Measurements from ENCODE around the gene SRPK2.

The SRPK2 gene

DNA sequence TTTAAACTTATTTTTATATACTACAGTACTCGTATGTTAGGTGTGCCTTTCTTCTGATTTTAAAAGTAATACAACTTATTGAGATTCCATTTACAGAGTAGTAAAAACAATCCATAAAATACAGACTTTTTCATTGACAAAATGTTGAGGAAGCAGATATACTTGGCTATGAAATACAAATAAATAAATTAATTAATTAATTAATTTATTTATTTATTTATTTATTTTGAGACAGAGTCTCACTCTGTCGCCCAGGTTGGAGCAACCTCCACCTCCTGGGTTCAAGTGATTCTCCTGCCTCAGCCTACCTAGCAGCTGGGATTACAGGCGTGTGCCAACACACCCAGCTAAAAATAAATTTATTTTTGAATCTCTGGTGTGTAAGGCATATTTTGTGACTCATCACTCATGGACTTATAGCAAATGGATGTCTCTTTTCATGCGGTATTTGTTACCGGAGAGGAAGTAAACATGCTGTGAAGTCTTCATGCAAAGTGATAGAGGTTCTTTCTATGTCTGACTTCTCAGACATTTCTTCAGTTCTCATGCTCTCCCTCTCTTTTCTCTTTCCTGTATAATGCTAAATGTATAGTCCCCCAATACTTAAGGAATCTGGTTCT, 20.2 kb upstream of the SRPK2 start:
- no peak for DNase-seq (ENCODE audit: low read depth, low spot score)
- Histone ChIP-seq H3K4me3 (no peak overlapping the region), H3K27ac (no peak overlapping the region), H3K9me3 (ENCODE audit: low read depth, low read length) (no peaks in the 10 kb centered on the region), H3K9ac (ENCODE audit: insufficient read length) (no peak overlapping the region), H3K36me3 (ENCODE audit: insufficient read depth, low read length) (no peaks in the 10 kb centered on the region)
- TF ChIP-seq EZH2 (IDR thresholded peaks at IDR 0.05) (no peak), FOXP2 (optimal IDR thresholded peaks at IDR 0.05; ENCODE audit: control extremely low read depth, extremely low read length, insufficient read depth) (no peak), POLR2AphosphoS5 (IDR thresholded peaks at IDR 0.05; ENCODE audit: borderline replicate concordance, low read depth, low read length) (no peak)

GRCh38 chr7:105403128-105403527, 14.4 kb upstream of the SRPK2 start:
- H3K4me3 ChIP-seq, result no peak overlapping the region
- H3K9ac ChIP-seq (ENCODE audit: insufficient read length), result no peak overlapping the region
- no peak overlapping the region for H3K27ac ChIP-seq
- no peaks in the 10 kb centered on the region for H3K36me3 ChIP-seq (ENCODE audit: insufficient read depth, low read length)
- H3K9me3 ChIP-seq (ENCODE audit: low read depth, low read length), result no peaks in the 10 kb centered on the region
- no peak for DNase-seq (ENCODE audit: low read depth, low spot score)
- TF ChIP-seq FOXP2 (optimal IDR thresholded peaks at IDR 0.05; ENCODE audit: control extremely low read depth, extremely low read length, insufficient read depth) (no peak), POLR2AphosphoS5 (IDR thresholded peaks at IDR 0.05; ENCODE audit: borderline replicate concordance, low read depth, low read length) (no peak)

GRCh38 chr7:105402221-105403095, 13.7 kb upstream of the SRPK2 start:
- TF ChIP-seq FOXP2 (optimal IDR thresholded peaks at IDR 0.05; ENCODE audit: control extremely low read depth, extremely low read length, insufficient read depth), result no peak
- TF ChIP-seq EZH2 (IDR thresholded peaks at IDR 0.05), result no peak
- no peak for TF ChIP-seq POLR2AphosphoS5 (IDR thresholded peaks at IDR 0.05; ENCODE audit: borderline replicate concordance, low read depth, low read length)
- Histone ChIP-seq H3K36me3 (ENCODE audit: insufficient read depth, low read length) (no peaks in the 10 kb centered on the region), H3K9ac (ENCODE audit: insufficient read length) (no peak overlapping the region), H3K27ac (no peak overlapping the region), H3K4me3 (no peak overlapping the region), H3K9me3 (ENCODE audit: low read depth, low read length) (no peaks in the 10 kb centered on the region)
- no peak for DNase-seq (ENCODE audit: low read depth, low spot score)

GRCh38 chr7:105399043-105399725, 10.5 kb upstream of the SRPK2 start:
- Histone ChIP-seq H3K27ac (no peak overlapping the region), H3K9me3 (ENCODE audit: low read depth, low read length) (no peaks in the 10 kb centered on the region), H3K9ac (ENCODE audit: insufficient read length) (no peak overlapping the region), H3K36me3 (ENCODE audit: insufficient read depth, low read length) (no peaks in the 10 kb centered on the region), H3K4me3 (no peak overlapping the region)
- DNase-seq (ENCODE audit: low read depth, low spot score), result no peak
- TF ChIP-seq FOXP2 (optimal IDR thresholded peaks at IDR 0.05; ENCODE audit: control extremely low read depth, extremely low read length, insufficient read depth) (no peak), EZH2 (IDR thresholded peaks at IDR 0.05) (no peak), POLR2AphosphoS5 (IDR thresholded peaks at IDR 0.05; ENCODE audit: borderline replicate concordance, low read depth, low read length) (no peak)

- Histone ChIP-seq H3K9ac (ENCODE audit: insufficient read length) (no peak overlapping the region), H3K4me3 (no peak overlapping the region), H3K36me3 (ENCODE audit: insufficient read depth, low read length) (no peaks in the 10 kb centered on the region), H3K9me3 (ENCODE audit: low read depth, low read length) (no peaks in the 10 kb centered on the region), H3K27ac (no peak overlapping the region)
- DNase-seq (ENCODE audit: low read depth, low spot score), result no peak
- no peak for TF ChIP-seq POLR2AphosphoS5 (IDR thresholded peaks at IDR 0.05; ENCODE audit: borderline replicate concordance, low read depth, low read length)
Measured at GRCh38 chr7:105396566-105396965, 7.8 kb upstream of the SRPK2 start.

DNA sequence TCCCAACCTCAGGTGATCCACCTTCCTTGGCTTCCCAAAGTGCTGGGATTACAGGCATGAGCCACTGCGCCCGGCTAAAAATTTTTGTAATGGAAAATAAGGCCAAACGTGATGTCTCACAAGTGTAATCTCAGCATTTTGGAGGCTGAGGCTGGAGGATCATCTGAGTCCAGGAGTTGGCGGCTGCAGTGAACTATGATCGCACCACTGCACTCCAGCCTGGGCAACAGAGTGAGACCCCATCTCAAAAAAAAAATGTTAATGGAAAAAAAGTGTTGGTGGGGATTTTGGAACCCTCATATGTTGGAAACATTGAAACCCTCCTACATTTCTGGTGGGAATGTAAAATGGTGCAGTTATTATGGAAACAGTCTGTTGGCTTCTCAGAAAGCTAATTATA, 2.7 kb upstream of the SRPK2 start:
- H3K9ac ChIP-seq (ENCODE audit: insufficient read length), result no peak overlapping the region
- no peaks in the 10 kb centered on the region for H3K36me3 ChIP-seq (ENCODE audit: insufficient read depth, low read length)
- H3K9me3 ChIP-seq (ENCODE audit: low read depth, low read length), result no peaks in the 10 kb centered on the region
- TF ChIP-seq EZH2 (IDR thresholded peaks at IDR 0.05) (no peak), POLR2AphosphoS5 (IDR thresholded peaks at IDR 0.05; ENCODE audit: borderline replicate concordance, low read depth, low read length) (no peak), FOXP2 (optimal IDR thresholded peaks at IDR 0.05; ENCODE audit: control extremely low read depth, extremely low read length, insufficient read depth) (no peak)
- no peak overlapping the region for H3K4me3 ChIP-seq
- H3K27ac ChIP-seq, result no peak overlapping the region
- DNase-seq (ENCODE audit: low read depth, low spot score), result no peak

DNA sequence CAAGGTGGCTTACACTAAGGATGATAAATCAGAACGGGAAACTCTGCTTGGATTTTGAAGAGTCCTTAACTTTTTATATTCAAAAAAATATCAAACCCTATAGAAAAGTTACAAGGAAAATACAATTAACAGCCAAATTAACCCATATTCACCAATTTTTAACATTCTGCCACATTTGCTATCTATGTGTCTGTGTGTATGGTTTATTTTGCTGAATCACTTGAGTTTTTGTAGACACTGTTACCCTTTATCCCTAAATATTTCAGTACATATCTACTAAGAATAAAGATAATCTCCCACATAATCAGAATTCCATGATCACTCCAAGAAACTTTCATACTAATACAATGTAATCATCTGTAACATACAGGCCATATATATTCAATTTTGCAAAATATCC, 1.2 kb upstream of the SRPK2 start:
- Histone ChIP-seq H3K36me3 (ENCODE audit: insufficient read depth, low read length) (no peaks in the 10 kb centered on the region; the same call in 1 of the 2 replicates), H3K9ac (ENCODE audit: insufficient read length) (no peak overlapping the region), H3K4me3 (no peak overlapping the region), H3K27ac (no peak overlapping the region), H3K9me3 (ENCODE audit: low read depth, low read length) (no peaks in the 10 kb centered on the region)
- no peak for DNase-seq (ENCODE audit: low read depth, low spot score)
- TF ChIP-seq POLR2AphosphoS5 (IDR thresholded peaks at IDR 0.05; ENCODE audit: borderline replicate concordance, low read depth, low read length), result no peak
- TF ChIP-seq EZH2 (IDR thresholded peaks at IDR 0.05), result no peak
- TF ChIP-seq FOXP2 (optimal IDR thresholded peaks at IDR 0.05; ENCODE audit: control extremely low read depth, extremely low read length, insufficient read depth), result no peak

DNA sequence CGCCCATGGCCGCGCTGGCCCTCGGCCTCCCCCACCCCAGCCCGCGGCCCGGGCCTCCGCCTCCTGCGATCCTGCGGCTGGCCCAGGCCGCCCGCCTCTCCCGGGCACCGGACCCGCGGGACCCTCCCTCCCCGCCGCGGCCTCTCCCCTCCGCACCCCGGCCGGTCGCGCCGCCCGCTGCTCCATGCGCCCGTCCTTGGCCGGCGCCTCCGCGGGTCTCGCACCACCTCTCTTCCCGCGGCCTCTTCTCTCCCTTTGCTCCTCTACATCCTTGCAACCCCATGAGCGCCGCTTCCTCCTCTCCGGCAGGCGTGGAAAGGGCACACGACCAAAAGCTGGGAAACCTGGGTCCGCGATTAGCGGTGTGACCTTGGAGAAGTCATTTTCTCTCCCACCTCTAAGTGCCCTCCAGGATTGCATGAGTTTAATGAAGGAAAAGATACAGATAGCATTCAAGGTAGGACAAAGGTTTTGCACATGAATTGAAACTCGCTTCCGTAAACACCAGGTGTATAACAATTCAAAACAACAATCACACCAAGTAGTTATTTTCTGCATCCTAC, 448 bp upstream of the SRPK2 start:
- Histone ChIP-seq H3K36me3 (ENCODE audit: insufficient read depth, low read length) (no peaks in the 10 kb centered on the region; the same call in 1 of the 2 replicates), H3K4me3 (peak overlapping the region; percentile 40; the same call in 1 of the 2 replicates), H3K27ac (no peak overlapping the region)

More for the DNA sequence above, 448 bp upstream of the SRPK2 start:
- no peak for DNase-seq (ENCODE audit: low read depth, low spot score)
- TF ChIP-seq POLR2AphosphoS5 (IDR thresholded peaks at IDR 0.05; ENCODE audit: borderline replicate concordance, low read depth, low read length) (no peak), EZH2 (IDR thresholded peaks at IDR 0.05) (no peak), FOXP2 (optimal IDR thresholded peaks at IDR 0.05; ENCODE audit: control extremely low read depth, extremely low read length, insufficient read depth) (no peak)
- H3K9ac ChIP-seq (ENCODE audit: insufficient read length), result peak overlapping the region; percentile 45
- no peaks in the 10 kb centered on the region for H3K9me3 ChIP-seq (ENCODE audit: low read depth, low read length)

Data from SK-N-MC (cell line).